ENCODE results near the gene TBX2.

TBX2 gene

DNA sequence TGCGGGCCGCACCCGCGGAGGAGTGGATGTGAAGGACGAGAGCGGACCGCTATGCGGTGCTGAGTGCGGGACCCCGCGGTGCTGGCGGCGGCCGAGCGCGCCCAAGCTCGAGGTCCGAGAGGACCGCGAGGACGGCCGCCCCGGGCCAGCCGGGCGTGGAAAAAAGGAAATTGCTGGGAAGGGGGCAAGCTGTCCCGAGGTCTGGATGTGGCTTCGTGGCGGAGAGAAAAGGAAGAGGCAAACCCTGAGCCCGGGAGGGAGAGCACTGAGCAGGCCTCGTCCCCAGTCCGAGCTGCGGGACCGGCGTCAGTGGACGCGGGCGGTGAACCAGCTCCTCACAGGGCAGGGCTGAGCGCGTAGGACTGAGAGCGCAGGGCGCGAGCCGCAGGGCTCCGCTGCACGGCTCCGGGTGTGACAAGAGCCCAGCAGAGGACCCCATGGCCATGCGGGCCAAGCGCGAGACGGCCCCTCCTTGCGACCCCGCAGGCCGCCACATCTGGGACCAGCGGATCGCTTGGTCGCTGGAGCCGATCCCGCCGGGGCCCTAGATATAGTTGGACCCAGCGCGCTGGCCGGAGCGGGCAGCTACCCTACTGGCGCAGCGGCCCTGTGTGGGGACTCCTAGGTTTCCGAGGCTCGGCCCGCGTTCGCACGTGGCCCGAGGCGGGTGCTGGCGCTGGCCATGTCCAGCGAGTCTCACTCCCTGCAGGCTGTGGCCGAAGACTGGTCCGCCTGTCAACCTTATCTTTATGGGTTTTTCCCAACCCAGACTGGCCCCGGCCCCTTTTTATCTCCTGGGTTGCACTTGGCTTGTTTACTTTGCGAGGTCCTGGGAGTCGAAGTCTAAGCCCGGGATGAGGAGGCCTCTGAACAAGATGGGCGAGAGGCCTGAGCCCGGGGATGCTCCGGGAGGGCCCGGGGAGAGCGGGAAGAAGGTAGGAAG is 55.0 kb downstream of the TBX2 start:
- peak; percentile 99 for DNase-seq (ENCODE audit: low spot score)

DNA sequence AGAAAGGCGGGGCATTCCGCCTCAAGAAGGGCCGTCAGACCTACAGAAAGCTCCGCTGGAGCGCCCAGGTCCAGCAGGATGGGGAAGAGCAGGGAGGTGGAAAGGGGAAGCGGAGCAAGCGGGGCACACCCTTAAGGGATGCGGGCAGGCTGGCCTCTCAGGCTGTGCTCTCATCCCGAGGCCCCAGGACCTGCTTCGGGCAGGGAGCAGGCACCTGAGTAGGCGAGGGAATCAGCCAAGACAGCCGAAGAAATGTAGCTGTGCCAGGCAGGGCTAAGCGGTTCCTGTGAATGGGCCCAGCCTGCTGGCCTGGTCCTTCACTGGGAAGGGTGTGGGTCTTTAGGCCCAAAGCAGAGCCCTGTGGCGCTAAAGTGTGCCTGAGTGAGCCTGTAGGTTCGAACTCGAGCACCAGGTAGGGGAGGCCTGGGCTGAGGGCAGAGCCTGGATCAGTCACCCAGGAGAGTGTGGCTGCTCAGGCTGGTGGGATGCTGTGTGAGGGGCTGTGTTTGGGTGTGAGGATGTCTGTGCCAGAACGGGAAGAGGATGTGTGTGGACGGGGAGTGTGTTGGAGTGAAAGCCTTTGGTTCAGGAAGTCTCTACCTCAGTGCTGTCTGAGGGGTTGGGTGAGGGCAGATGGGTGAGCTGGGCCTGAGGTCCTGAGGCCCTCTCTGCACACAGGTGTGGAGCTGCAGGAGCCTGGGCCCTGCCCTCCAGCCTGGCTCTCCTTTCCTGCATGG is 55.8 kb downstream of the TBX2 start:
- no peak for DNase-seq (ENCODE audit: low spot score)

DNA sequence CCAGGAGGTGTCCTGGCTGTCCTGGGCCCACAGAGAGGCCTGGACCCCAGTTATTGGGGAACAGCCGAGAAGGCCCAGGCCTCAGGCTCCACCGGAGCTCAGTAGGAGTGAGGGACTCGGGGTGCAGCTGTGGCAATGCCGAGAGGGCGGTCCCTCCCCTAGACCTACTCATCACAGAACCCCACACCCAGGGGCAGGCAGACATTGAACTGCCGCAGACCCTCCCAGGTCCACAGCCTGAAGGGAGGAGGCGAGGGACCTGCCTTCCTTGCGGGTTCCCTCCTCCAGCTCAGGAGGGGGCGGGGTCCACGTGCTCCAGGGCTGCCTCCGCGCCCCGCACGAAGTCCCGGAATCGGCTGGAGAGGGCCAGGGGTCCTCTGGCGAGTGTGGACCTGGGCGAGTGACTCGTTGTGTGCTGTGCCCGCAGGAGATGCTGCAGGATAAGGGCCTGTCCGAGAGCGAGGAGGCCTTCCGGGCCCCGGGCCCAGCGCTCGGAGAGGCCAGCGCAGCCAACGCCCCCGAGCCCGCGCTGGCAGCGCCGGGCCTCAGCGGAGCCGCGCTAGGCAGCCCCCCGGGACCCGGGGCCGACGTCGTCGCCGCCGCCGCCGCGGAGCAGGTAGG is 56.5 kb downstream of the TBX2 start:
- DNase-seq (ENCODE audit: low spot score): no peak

DNA sequence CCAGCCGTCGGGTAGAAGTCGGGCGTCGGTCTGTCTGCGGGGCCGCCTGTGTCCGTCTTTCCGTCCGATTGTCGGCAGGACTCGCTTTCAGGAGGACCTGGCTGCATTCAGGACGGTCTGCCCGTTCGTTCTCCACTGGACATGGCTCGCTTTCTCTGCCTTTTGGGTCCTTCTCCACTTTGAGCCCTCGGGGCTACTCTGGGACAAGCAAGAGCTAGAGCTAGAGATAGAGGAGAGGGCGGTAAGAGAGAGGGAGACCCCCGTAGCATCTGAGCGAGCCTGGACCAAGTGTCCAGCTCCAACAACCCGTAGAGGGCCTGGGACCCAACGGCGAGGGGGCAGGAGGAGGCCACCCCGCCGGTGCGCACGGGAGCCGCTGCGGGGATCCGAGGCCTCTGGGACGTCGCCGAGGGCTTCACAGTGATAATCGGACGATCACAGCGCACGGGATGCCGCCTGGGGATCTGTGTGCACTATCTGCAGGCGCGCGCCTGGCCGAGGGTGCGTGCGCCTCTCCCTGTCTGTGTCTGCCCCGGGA is 57.1 kb downstream of the TBX2 start:
- DNase-seq (ENCODE audit: low spot score): no peak

DNA sequence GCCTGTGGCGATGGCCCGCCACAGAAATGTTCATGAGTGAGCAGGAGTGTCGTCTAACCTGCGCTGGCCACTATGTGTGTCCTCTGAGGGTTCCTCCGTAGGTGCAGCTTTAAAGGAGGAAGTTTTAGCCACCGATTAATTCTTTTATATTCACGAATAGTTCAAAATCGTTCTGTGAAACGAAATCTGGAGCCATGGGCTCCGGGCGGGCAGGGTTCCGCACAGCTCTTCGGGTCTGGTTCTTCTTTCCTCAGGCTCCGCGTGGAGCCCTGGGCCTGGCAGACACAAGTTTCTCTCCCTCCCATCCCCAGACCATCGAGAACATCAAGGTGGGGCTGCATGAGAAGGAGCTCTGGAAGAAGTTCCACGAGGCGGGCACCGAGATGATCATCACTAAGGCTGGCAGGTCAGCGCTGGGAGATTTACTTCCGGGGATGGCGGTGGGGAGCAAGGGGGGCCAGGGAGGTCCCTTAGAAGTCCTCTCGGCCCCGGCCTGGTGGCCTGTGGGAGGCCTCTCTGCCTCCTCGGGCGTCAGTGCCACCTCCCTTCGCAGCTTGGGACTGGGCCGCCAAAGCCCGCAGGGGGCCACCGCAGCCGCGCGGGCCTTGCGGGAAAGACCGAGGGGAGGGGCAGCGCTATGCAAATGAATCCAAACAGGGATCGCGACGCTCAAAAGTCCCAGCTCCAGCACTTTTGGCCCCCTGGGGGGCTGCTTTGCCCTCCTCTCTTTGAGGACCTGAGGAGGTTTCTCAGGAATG is 57.8 kb downstream of the TBX2 start:
- no peak for DNase-seq (ENCODE audit: low spot score)

DNA sequence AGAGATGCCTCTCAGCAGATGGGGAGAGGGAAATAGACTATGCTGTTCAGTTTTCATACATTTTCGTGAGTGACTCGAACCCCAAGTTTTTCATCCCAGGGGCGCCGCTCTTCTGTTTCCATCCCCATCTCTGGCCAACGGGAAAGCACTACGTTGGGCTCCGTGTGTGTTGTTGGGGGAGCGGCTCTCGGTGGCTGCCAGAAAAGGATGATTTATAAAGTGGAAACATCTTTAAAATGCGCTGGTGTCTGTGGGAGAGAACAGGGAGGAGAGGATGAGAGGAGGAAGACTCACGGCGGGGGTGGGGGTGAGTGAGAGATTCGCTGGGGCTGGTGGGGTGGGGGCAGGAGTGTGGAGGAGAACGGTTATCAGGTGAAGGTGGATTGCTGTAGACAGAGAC is 58.4 kb downstream of the TBX2 start:
- no peak for DNase-seq (ENCODE audit: low spot score)

DNA sequence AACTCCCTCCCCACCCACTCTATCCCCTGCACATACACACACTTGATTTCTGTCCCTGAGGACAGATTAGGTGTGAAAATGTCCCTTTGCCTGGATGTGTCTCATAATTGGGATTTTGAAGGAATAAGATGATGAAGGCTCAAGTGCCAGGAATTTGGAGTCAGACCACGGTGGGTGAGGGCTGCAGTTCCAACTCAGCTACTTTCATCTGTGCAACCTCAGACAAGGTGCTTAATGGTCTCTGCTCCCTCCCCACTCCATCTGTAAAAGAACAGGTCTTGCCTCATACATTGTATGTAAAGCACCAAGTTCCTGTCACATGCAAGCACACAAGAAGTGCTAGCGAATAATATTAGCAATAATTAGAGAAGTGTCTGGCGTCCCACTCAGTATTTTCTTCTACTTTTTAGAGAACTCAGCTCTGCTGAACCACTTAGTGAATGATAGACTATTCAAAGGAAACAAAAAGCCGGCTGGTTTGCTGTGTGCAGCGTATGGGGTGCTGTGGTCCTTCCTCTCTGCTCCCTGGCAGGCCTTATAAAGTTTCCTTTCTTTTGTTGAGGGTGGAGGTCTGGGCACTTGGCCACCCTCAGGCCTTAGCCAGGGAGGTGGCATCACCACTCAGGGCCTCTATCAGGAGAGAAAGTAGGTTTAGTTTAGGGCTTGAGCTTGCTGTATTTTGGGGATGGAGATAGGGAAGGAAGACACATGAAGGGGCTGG is 58.9 kb downstream of the TBX2 start:
- DNase-seq (ENCODE audit: low spot score): no peak
